ENCODE results near the gene USP22.
A peak's percentile ranks its signal among the peaks of the same experiment; 100 is the strongest.

The USP22 gene

GRCh38 chr17:21002309-21003006 is 40.4 kb downstream of the USP22 start:
- no peaks in the 10 kb centered on the region for H3K27me3 ChIP-seq (ENCODE audit: control insufficient read depth in 5 of 5, insufficient read depth in 4 of 5, low read length in 5 of 5)
- no peaks in the 10 kb centered on the region for H3K9me3 ChIP-seq (ENCODE audit: control insufficient read depth in 5 of 5, low read length in 5 of 5)
- no peak overlapping the region for H3K4me3 ChIP-seq (ENCODE audit: low read depth in 1 of 5, low read length in 5 of 5)
- no peak overlapping the region for H3K9ac ChIP-seq (ENCODE audit: low read length in 5 of 5)
- H3K27ac ChIP-seq (ENCODE audit: low read depth, low read length), result no peak overlapping the region
- peaks cover 10 to 87% (median 81%) of the 10 kb centered on the region in 5 donors for H3K36me3 ChIP-seq (ENCODE audit: control insufficient read depth in 5 of 5, insufficient read depth in 5 of 5, low read length in 5 of 5)
- peaks cover 2 to 38% (median 28%) of the 10 kb centered on the region in 5 donors for H3K4me1 ChIP-seq (ENCODE audit: control insufficient read depth in 5 of 5, insufficient read depth in 5 of 5, low read length in 5 of 5)

GRCh38 chr17:21001813-21002221 is 41.0 kb downstream of the USP22 start:
- no peaks in the 10 kb centered on the region for H3K27me3 ChIP-seq (ENCODE audit: control insufficient read depth in 5 of 5, insufficient read depth in 4 of 5, low read length in 5 of 5)
- no peak overlapping the region for H3K9ac ChIP-seq (ENCODE audit: low read length in 5 of 5)
- peak overlapping the region; percentile 3 for H3K27ac ChIP-seq (ENCODE audit: low read depth, low read length)
- peaks cover 4 to 81% (median 74%) of the 10 kb centered on the region in 5 donors for H3K36me3 ChIP-seq (ENCODE audit: control insufficient read depth in 5 of 5, insufficient read depth in 5 of 5, low read length in 5 of 5)
- peaks cover 2 to 45% (median 32%) of the 10 kb centered on the region in 5 donors for H3K4me1 ChIP-seq (ENCODE audit: control insufficient read depth in 5 of 5, insufficient read depth in 5 of 5, low read length in 5 of 5)
- H3K9me3 ChIP-seq (ENCODE audit: control insufficient read depth in 5 of 5, low read length in 5 of 5), result no peaks in the 10 kb centered on the region
- no peak overlapping the region for H3K4me3 ChIP-seq (ENCODE audit: low read depth in 1 of 5, low read length in 5 of 5)

GRCh38 chr17:21001111-21001812 is 41.5 kb downstream of the USP22 start:
- Histone ChIP-seq H3K4me3 (ENCODE audit: low read depth in 1 of 5, low read length in 5 of 5) (no peak overlapping the region), H3K27me3 (ENCODE audit: control insufficient read depth in 5 of 5, insufficient read depth in 4 of 5, low read length in 5 of 5) (no peaks in the 10 kb centered on the region), H3K27ac (ENCODE audit: low read depth, low read length) (peak overlapping the region; percentile 3), H3K9me3 (ENCODE audit: control insufficient read depth in 5 of 5, low read length in 5 of 5) (no peaks in the 10 kb centered on the region), H3K36me3 (ENCODE audit: control insufficient read depth in 5 of 5, insufficient read depth in 5 of 5, low read length in 5 of 5) (peaks cover 3 to 77% (median 70%) of the 10 kb centered on the region in 5 donors), H3K4me1 (ENCODE audit: control insufficient read depth in 5 of 5, insufficient read depth in 5 of 5, low read length in 5 of 5) (peaks cover 2 to 48% (median 38%) of the 10 kb centered on the region in 5 donors), H3K9ac (ENCODE audit: low read length in 5 of 5) (no peak overlapping the region)

- Histone ChIP-seq H3K9me3 (ENCODE audit: control insufficient read depth in 5 of 5, low read length in 5 of 5) (no peaks in the 10 kb centered on the region), H3K9ac (ENCODE audit: low read length in 5 of 5) (no peak overlapping the region), H3K27ac (ENCODE audit: low read depth, low read length) (peak overlapping the region; percentile 57), H3K4me3 (ENCODE audit: low read depth in 1 of 5, low read length in 5 of 5) (no peak overlapping the region), H3K27me3 (ENCODE audit: control insufficient read depth in 5 of 5, insufficient read depth in 4 of 5, low read length in 5 of 5) (no peaks in the 10 kb centered on the region), H3K36me3 (ENCODE audit: control insufficient read depth in 5 of 5, insufficient read depth in 5 of 5, low read length in 5 of 5) (peaks cover 0 to 64% (median 58%) of the 10 kb centered on the region in 5 donors), H3K4me1 (ENCODE audit: control insufficient read depth in 5 of 5, insufficient read depth in 5 of 5, low read length in 5 of 5) (peaks cover 2 to 48% (median 38%) of the 10 kb centered on the region in 5 donors)
These were observed 42.8 kb downstream of the USP22 start for GRCh38 chr17:20999841-21000532.

DNA sequence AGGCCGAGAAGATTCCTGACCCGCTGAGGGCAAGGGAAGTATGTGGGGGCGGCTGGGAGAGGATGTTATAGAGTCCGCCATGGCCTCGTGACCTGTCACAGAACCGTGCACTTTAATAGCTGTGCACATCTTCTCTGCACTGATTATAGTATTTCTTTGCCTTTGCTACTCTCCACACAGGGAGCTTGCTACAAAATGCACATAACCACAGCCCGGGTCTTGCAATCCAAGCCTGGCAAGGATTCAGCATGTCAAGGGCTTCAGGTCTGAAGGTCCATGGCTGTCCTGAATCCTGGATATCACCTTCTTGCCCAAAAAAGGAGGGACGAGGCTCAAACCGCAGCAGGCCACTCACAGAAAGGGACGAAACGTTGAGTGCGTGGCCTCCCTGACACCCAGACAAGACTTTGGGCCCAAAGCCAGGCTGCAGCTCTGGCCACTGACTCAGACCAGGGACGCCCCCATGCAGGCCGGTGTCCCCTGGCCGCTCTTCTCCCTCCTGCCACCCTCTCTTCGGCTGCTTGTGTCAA is 43.7 kb downstream of the USP22 start:
- Histone ChIP-seq H3K27ac (ENCODE audit: low read depth, low read length) (peak overlapping the region; percentile 57), H3K4me1 (ENCODE audit: control insufficient read depth in 5 of 5, insufficient read depth in 5 of 5, low read length in 5 of 5) (peaks cover 2 to 48% (median 38%) of the 10 kb centered on the region in 5 donors), H3K4me3 (ENCODE audit: low read depth in 1 of 5, low read length in 5 of 5) (no peak overlapping the region), H3K9ac (ENCODE audit: low read length in 5 of 5) (no peak overlapping the region), H3K27me3 (ENCODE audit: control insufficient read depth in 5 of 5, insufficient read depth in 4 of 5, low read length in 5 of 5) (no peaks in the 10 kb centered on the region), H3K9me3 (ENCODE audit: control insufficient read depth in 5 of 5, low read length in 5 of 5) (no peaks in the 10 kb centered on the region), H3K36me3 (ENCODE audit: control insufficient read depth in 5 of 5, insufficient read depth in 5 of 5, low read length in 5 of 5) (peaks cover 0 to 55% (median 49%) of the 10 kb centered on the region in 5 donors)

DNA sequence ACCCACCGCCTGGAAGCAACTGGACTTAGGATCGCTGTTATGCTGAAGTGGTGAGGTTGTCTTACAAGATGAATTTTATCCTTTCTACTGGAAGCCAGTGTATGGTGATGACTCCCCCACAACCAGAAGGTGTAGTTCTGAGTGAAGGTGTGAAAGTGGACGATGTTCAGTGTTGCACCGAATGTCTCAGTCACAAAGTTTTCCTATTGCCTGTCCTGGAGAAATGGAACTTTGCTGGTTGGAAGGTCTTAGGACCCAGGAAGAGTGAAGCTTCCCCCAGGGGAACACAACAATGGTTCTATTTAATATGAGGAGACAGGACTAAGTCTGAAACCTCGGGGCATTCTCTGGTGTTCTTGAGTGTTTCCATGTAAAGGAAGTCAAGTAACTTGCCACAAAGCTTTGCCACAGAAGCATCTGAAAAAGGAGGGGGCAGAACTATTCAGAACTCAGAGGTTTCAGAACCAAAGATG is 44.2 kb downstream of the USP22 start:
- Histone ChIP-seq H3K9me3 (ENCODE audit: control insufficient read depth in 5 of 5, low read length in 5 of 5) (no peaks in the 10 kb centered on the region), H3K4me3 (ENCODE audit: low read depth in 1 of 5, low read length in 5 of 5) (no peak overlapping the region), H3K4me1 (ENCODE audit: control insufficient read depth in 5 of 5, insufficient read depth in 5 of 5, low read length in 5 of 5) (peaks cover 2 to 48% (median 38%) of the 10 kb centered on the region in 5 donors), H3K36me3 (ENCODE audit: control insufficient read depth in 5 of 5, insufficient read depth in 5 of 5, low read length in 5 of 5) (peaks cover 0 to 50% (median 44%) of the 10 kb centered on the region in 5 donors), H3K27me3 (ENCODE audit: control insufficient read depth in 5 of 5, insufficient read depth in 4 of 5, low read length in 5 of 5) (no peaks in the 10 kb centered on the region), H3K9ac (ENCODE audit: low read length in 5 of 5) (no peak overlapping the region), H3K27ac (ENCODE audit: low read depth, low read length) (peak overlapping the region; percentile 57)

DNA sequence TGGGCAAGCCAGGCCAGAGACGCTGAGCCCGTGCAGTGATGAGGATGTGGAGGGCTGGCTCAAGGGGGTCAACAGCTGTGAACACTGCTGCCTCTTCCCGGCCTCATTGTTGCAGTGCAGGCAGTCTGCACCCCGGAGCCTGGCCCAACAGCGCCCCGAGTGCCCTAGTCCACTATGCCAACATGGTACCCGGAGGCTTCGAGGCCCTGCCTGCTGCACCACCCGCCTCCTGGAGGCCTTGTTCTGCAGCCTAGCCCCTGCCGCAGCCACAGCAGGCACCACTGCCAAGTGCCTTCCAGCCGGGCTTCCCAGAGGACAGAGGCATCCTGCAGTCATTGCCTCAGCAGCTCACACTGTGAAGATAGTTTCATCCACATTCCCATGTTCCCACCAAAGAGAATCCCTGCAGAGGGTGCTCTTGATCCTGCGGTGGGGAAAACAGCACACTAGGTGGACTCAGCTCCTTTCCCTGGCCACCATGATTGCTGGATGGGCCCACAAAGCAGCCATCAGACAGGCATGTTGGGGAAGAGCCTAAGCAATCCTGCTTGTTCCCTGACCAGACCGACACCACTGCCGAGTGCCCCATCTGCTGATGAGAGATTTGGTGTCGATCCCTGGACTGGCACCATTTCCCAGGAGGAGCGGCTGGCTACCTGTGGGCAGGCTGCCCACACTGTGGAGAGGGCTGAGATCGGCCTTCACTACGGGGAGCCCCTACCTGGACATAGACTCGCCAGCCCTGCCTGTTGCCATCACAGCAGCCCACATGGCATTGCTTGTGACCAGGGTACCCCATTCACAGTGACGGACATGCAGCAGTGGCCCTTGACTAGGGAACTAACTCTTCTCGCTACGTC is 44.9 kb downstream of the USP22 start:
- no peaks in the 10 kb centered on the region for H3K27me3 ChIP-seq (ENCODE audit: control insufficient read depth in 5 of 5, insufficient read depth in 4 of 5, low read length in 5 of 5)
- no peaks in the 10 kb centered on the region for H3K9me3 ChIP-seq (ENCODE audit: control insufficient read depth in 5 of 5, low read length in 5 of 5)
- H3K4me3 ChIP-seq (ENCODE audit: low read depth in 1 of 5, low read length in 5 of 5), result no peak overlapping the region
- no peak overlapping the region for H3K9ac ChIP-seq (ENCODE audit: low read length in 5 of 5)
- peaks cover 0 to 44% (median 37%) of the 10 kb centered on the region in 5 donors for H3K36me3 ChIP-seq (ENCODE audit: control insufficient read depth in 5 of 5, insufficient read depth in 5 of 5, low read length in 5 of 5)
- peak overlapping the region; percentile 57 for H3K27ac ChIP-seq (ENCODE audit: low read depth, low read length)
- peaks cover 2 to 51% (median 40%) of the 10 kb centered on the region in 5 donors for H3K4me1 ChIP-seq (ENCODE audit: control insufficient read depth in 5 of 5, insufficient read depth in 5 of 5, low read length in 5 of 5)

DNA sequence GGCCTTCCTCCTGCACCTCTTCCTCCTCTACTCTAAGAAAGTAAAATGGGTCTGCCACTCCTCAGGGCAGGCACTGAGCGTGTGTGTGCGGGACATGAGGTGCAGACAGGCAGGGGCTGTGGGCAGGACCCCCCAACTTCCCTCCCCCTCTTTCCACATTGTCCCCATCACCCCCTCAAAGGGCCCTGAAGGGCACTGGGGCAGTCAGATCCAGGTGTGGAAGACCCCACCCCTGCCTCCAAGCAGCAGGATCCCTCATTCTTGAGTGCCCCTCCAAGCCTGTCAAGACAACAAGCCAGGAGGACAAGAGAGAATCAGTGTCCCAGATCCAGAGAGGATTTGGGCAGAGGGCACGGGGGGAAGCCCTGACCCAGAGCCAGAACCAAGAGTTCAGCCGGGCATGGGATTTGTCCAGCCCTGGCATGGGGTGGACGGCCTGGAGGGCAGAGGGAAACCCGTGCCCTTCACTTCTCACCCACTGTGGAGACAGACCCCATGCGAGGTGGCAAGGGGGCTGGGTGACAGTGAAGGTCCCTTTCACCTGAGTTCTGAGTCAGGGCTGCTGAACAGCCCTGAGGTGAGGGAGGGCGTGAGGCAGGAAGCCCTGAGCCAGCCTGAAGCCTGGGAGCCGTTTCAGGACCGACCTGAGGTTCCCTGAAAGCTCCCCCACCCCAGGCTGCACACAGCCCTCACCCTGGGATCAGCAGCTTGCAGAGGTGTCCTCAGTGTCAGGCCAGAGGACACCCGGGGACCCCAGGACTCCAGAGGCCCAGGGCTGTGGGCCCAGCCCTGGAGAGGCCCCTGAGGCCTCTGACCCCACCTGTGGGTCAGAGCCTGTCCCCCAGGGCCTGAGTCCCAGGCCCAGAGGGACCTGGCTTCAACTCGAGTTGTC is 45.8 kb downstream of the USP22 start:
- Histone ChIP-seq H3K27me3 (ENCODE audit: control insufficient read depth in 5 of 5, insufficient read depth in 4 of 5, low read length in 5 of 5) (no peaks in the 10 kb centered on the region), H3K4me1 (ENCODE audit: control insufficient read depth in 5 of 5, insufficient read depth in 5 of 5, low read length in 5 of 5) (peaks cover 2 to 51% (median 39%) of the 10 kb centered on the region in 5 donors), H3K9ac (ENCODE audit: low read length in 5 of 5) (peak overlapping the region in 1 of 5 donors; percentile 6), H3K36me3 (ENCODE audit: control insufficient read depth in 5 of 5, insufficient read depth in 5 of 5, low read length in 5 of 5) (peaks cover 0 to 34% (median 27%) of the 10 kb centered on the region in 5 donors), H3K27ac (ENCODE audit: low read depth, low read length) (no peak overlapping the region), H3K4me3 (ENCODE audit: low read depth in 1 of 5, low read length in 5 of 5) (no peak overlapping the region), H3K9me3 (ENCODE audit: control insufficient read depth in 5 of 5, low read length in 5 of 5) (no peaks in the 10 kb centered on the region)

Measured in subcutaneous abdominal adipose tissue (tissue), 5 donors.